NCI-H1092 treated with DMSO at 0.1 percent for 48 hours (cell line): Measurements from ENCODE around the gene BSG.
"Not testable (repeated sequence)": the region's sequence is repeated elsewhere in the genome, so short reads cannot be mapped to it uniquely, and the experiment has no call there.

Experiments
- DNase-seq: peaks from one replicate; lab custom pipeline; 2025; lab: John Stamatoyannopoulos, UW

The BSG gene

GRCh38 chr19:620166-620862, 47.9 kb downstream of the BSG start:
- no peak for DNase-seq

GRCh38 chr19:621191-621590, 48.8 kb downstream of the BSG start:
- not testable (repeated sequence) for DNase-seq

- no peak for DNase-seq
These were observed 49.4 kb downstream of the BSG start for GRCh38 chr19:621819-622218.

- no peak for DNase-seq
These were observed 50.3 kb downstream of the BSG start for GRCh38 chr19:622666-623065.

- no peak for DNase-seq
These were observed 51.0 kb downstream of the BSG start for GRCh38 chr19:623175-623916.

- no peak for DNase-seq
These were observed 51.6 kb downstream of the BSG start for GRCh38 chr19:623974-624373.

DNA sequence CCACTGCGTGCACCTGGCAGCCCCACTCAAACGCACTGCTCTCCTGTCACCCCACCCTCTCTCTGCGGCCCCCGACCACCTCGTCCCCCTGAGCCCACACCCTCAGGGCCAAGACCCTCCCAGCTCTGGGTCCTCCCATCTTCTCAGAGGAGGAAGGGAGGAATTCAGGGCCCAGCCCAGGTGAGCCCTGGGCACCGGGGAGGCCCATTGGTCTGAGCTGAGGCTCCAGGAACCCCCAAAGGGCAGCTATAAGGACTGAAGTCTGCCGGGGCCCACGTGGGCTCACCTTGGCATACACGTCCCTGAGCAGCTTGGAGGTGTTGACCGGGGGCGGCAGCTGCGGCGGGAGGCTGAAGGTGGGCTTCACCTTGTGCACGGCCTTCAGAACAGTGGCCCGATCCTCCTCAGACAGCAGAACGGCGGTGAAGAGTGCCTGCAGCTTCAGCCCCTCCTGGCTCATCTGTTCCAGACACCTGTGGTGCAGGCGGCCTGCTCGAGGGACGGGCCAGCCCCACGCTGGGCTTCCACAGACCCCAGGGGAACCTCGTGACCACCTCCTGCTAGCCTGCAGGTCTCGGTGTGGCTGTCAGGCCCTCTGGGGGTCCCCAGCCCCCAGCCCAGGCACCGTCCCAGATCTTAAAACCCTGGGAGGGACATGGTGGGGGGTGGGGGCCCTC, 52.2 kb downstream of the BSG start:
- DNase-seq, result no peak

DNA sequence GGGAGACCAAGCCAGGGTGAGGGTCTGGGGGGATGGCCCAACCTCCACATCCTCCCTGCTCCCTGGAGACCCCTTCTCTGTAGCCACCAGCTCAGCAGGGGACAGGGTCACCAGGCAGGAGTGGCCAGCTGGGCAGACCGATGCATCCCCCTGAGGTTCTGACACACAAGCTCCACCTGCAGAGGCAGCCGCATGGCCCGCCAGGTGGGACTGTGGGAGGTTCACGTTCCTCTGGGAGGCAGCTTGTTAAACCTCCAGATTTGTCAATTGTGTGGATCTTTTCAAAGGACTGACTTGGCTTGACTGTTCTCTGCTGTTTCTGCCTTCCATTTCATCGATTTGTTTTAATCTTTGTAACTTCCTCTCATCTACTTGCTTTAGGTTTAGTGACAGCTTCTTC, 52.9 kb downstream of the BSG start:
- DNase-seq, result no peak

- DNase-seq, result not testable (repeated sequence)
These were observed 54.2 kb downstream of the BSG start for GRCh38 chr19:626566-626965.

GRCh38 chr19:628168-628567, 55.8 kb downstream of the BSG start:
- DNase-seq, result no peak

GRCh38 chr19:629515-629914, 57.1 kb downstream of the BSG start:
- peak; percentile 48 for DNase-seq

GRCh38 chr19:629961-630714, 57.7 kb downstream of the BSG start:
- peak; percentile 30 for DNase-seq

GRCh38 chr19:632579-633067, 60.2 kb downstream of the BSG start:
- DNase-seq, result no peak
